CD4-positive, alpha-beta T cell treated with Interleukin-6 for 4 hours (primary cell): ENCODE results near the gene TGFBR2.

Experiments used
- DNase-seq: peaks from one replicate; pipeline ENCODE4 v3.0.0-alpha.2; 2020; ENCODE audit warnings: mixed read lengths

Gene TGFBR2

GRCh38 chr3:30723211-30723610 is 116.8 kb downstream of the TGFBR2 start:
- DNase-seq = no peak

GRCh38 chr3:30724863-30725262 is 118.5 kb downstream of the TGFBR2 start:
- DNase-seq = no peak

GRCh38 chr3:30728143-30728542 is 121.7 kb downstream of the TGFBR2 start:
- no peak for DNase-seq

- no peak for DNase-seq
Observed at GRCh38 chr3:30729512-30729911, 123.1 kb downstream of the TGFBR2 start.

- no peak for DNase-seq
Observed at GRCh38 chr3:30729936-30730335, 123.5 kb downstream of the TGFBR2 start.

- DNase-seq = no peak
Observed at GRCh38 chr3:30730967-30731366, 124.6 kb downstream of the TGFBR2 start.

- no peak for DNase-seq
Observed at GRCh38 chr3:30733209-30733608, 126.8 kb downstream of the TGFBR2 start.

- no peak for DNase-seq
Observed at GRCh38 chr3:30733696-30734095, 127.3 kb downstream of the TGFBR2 start.

- no peak for DNase-seq
Observed at GRCh38 chr3:30737743-30738499, 131.5 kb downstream of the TGFBR2 start.

GRCh38 chr3:30738605-30739004 is 132.2 kb downstream of the TGFBR2 start:
- DNase-seq = no peak

GRCh38 chr3:30741889-30742288 is 135.5 kb downstream of the TGFBR2 start:
- no peak for DNase-seq

- DNase-seq = no peak
Observed at GRCh38 chr3:30742796-30743619, 136.6 kb downstream of the TGFBR2 start.
